ENCODE measurements around the gene MXRA8. TPM values are rescaled to one million over a fixed set of nuclear protein-coding genes. Genes with fewer than 3 reads are reported as not detected.

The MXRA8 gene
- total and polyA plus RNA-seq, 2 experiments from 2014 or later = 42.2 to 90.1 TPM

GRCh38 chr1:1324084-1324523 is 34.3 kb downstream of the MXRA8 start:
- peaks cover 4% of the 10 kb centered on the region for H3K36me3 ChIP-seq
- no peaks in the 10 kb centered on the region for H3K27me3 ChIP-seq
- no peak for TF ChIP-seq CTCF (IDR thresholded peaks at IDR 0.05; ENCODE audit: low read depth, low read length)
- DNase-seq (ENCODE audit: low read depth in 1 of 2, low spot score in 1 of 2) = no peak
- H3K4me3 ChIP-seq = peak overlapping the region; percentile 98
- no peaks in the 10 kb centered on the region for H3K9me3 ChIP-seq (ENCODE audit: low read depth)
- H3K27ac ChIP-seq = no peak overlapping the region
- H3K4me1 ChIP-seq (ENCODE audit: low read depth) = peaks cover 9% of the 10 kb centered on the region

- Histone ChIP-seq H3K4me1 (ENCODE audit: low read depth) (peaks cover 9% of the 10 kb centered on the region), H3K27me3 (no peaks in the 10 kb centered on the region), H3K27ac (no peak overlapping the region), H3K9me3 (ENCODE audit: low read depth) (no peaks in the 10 kb centered on the region), H3K4me3 (no peak overlapping the region), H3K36me3 (peaks cover 8% of the 10 kb centered on the region)
- no peak for DNase-seq (ENCODE audit: low read depth in 1 of 2, low spot score in 1 of 2)
- TF ChIP-seq CTCF (IDR thresholded peaks at IDR 0.05; ENCODE audit: low read depth, low read length) = no peak
Measured at GRCh38 chr1:1322952-1323351, 35.4 kb downstream of the MXRA8 start.

- H3K27ac ChIP-seq = no peak overlapping the region
- TF ChIP-seq CTCF (IDR thresholded peaks at IDR 0.05; ENCODE audit: low read depth, low read length) = no peak
- DNase-seq (ENCODE audit: low read depth in 1 of 2, low spot score in 1 of 2) = no peak
- H3K4me1 ChIP-seq (ENCODE audit: low read depth) = peaks cover 9% of the 10 kb centered on the region
- H3K9me3 ChIP-seq (ENCODE audit: low read depth) = no peaks in the 10 kb centered on the region
- no peak overlapping the region for H3K4me3 ChIP-seq
- H3K36me3 ChIP-seq = peaks cover 8% of the 10 kb centered on the region
- H3K27me3 ChIP-seq = no peaks in the 10 kb centered on the region
Measured at GRCh38 chr1:1322418-1322817, 35.9 kb downstream of the MXRA8 start.

- peaks cover 9% of the 10 kb centered on the region for H3K4me1 ChIP-seq (ENCODE audit: low read depth)
- H3K36me3 ChIP-seq = peaks cover 8% of the 10 kb centered on the region
- TF ChIP-seq CTCF (IDR thresholded peaks at IDR 0.05; ENCODE audit: low read depth, low read length) = no peak
- no peak overlapping the region for H3K4me3 ChIP-seq
- no peaks in the 10 kb centered on the region for H3K9me3 ChIP-seq (ENCODE audit: low read depth)
- no peaks in the 10 kb centered on the region for H3K27me3 ChIP-seq
- no peak for DNase-seq (ENCODE audit: low read depth in 1 of 2, low spot score in 1 of 2)
- no peak overlapping the region for H3K27ac ChIP-seq
Measured at GRCh38 chr1:1321477-1321876, 36.9 kb downstream of the MXRA8 start.

GRCh38 chr1:1320666-1321448 is 37.5 kb downstream of the MXRA8 start:
- no peak for DNase-seq (ENCODE audit: low read depth in 1 of 2, low spot score in 1 of 2)
- no peak for TF ChIP-seq CTCF (IDR thresholded peaks at IDR 0.05; ENCODE audit: low read depth, low read length)
- H3K27ac ChIP-seq = no peak overlapping the region

More at GRCh38 chr1:1320666-1321448, 37.5 kb downstream of the MXRA8 start:
- H3K36me3 ChIP-seq = peaks cover 8% of the 10 kb centered on the region
- peaks cover 9% of the 10 kb centered on the region for H3K4me1 ChIP-seq (ENCODE audit: low read depth)
- no peaks in the 10 kb centered on the region for H3K27me3 ChIP-seq
- H3K4me3 ChIP-seq = no peak overlapping the region
- no peaks in the 10 kb centered on the region for H3K9me3 ChIP-seq (ENCODE audit: low read depth)
